HUES6 (cell line): ENCODE results near the gene RHOC.
"Not testable (repeated sequence)": the region's sequence is repeated elsewhere in the genome, so short reads cannot be mapped to it uniquely, and the experiment has no call there.

ENCODE experiments used
- H3K27ac ChIP-seq: 2 replicates; pipeline ENCODE4 v1.7.0; 2013; ENCODE audit warnings: low read depth, mild to moderate bottlenecking, low read length, inconsistent platforms
- H3K27me3 ChIP-seq: 2 replicates; pipeline ENCODE4 v1.6.1; 2013; ENCODE audit warnings: low read length; ENCODE audit not compliant: control insufficient read depth, insufficient read depth
- H3K36me3 ChIP-seq: 2 replicates; pipeline ENCODE4 v1.6.1; 2013; ENCODE audit warnings: low read length; ENCODE audit not compliant: control insufficient read depth, insufficient read depth
- H3K4me1 ChIP-seq: 2 replicates; pipeline ENCODE4 v1.6.1; 2013; ENCODE audit warnings: low read length; ENCODE audit not compliant: control insufficient read depth, insufficient read depth
- H3K4me3 ChIP-seq: 2 replicates; pipeline ENCODE4 v1.5.1; 2013; ENCODE audit warnings: low read depth, low read length
- H3K9ac ChIP-seq: one replicate; pipeline ENCODE4 v1.6.1; 2013; ENCODE audit warnings: mild to moderate bottlenecking, low read length
- H3K9me3 ChIP-seq: 2 replicates; pipeline ENCODE4 v1.6.1; 2013; ENCODE audit warnings: low read depth, low read length; ENCODE audit not compliant: control insufficient read depth, insufficient read depth

Gene RHOC

DNA sequence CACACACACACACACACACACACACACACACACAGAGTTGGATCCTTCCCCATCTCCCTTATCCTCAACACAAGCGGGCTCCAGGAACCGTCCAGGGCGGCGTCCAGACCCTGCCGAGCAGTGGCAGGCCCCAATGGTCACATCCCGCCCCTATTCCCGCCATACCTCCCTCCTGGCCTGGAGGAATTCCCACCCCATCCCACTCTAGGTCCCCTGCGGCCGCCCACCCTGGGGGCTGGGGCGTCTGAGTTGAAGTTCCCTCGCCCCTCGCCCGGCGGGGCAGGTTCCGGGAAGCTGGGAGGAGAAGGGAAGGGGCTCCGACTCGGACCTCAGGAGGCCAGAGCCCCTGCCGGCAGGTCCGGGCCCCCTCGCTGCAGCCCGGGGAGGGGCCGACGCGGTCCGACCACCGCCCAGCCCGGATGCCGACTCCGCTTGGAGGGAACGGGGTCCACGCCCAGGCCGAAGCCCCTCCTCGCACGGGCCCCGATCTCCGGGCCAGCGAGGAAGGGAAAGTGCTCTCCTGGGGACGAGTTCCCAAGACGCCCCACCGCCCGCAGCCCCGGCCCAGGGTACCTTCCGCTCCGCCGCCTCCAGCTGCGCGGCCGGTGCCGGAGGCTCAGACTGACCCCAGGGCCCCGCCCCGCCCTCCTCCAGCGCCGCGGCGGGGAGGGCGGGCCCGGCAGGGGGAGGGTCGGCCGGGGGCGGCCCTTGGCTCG is at the start of gene RHOC:
RHOC (minus strand) TSS at position 623 of the 716 bp plus-strand sequence. CDS start 3,328 bp downstream, outside the sequence.
- Histone ChIP-seq H3K36me3 (peaks cover 13% of the 10 kb centered on the region), H3K9me3 (no peaks in the 10 kb centered on the region), H3K4me3 (peak within 1 kb of the TSS; percentile 88), H3K4me1 (peaks cover 52% of the 10 kb centered on the region), H3K27ac (peak within 1 kb of the TSS; percentile 66; the same call in 1 of the 2 replicates), H3K9ac (peak within 1 kb of the TSS; percentile 87), H3K27me3 (peaks cover 53% of the 10 kb centered on the region)

DNA sequence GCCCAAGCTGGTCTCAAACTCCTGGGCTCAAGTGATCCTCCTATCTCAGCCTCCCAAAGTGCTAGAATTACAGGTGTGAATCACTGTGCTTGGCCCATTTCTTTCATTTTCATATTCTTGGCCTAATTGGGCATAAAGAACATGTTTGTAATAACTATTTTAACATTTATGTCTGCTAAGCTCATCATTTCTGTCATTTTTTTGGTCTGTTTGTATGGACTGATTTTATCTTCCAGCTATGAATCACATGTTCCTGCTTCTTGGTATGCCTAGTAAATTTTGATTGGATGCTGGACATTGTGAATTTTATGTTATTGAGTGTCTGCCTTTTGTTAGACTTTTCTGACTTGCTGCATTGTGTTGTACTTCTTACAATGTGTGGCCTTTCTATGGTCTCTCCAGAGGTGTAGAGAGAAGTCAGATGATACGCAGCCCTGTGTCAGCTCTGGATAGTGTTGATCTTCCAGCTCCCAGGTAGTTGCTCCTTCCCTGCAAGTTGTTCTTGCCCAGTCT is 47.2 kb upstream of the RHOC start:
- no peak overlapping the region for H3K4me3 ChIP-seq
- no peaks in the 10 kb centered on the region for H3K9me3 ChIP-seq
- no peaks in the 10 kb centered on the region for H3K36me3 ChIP-seq
- H3K27ac ChIP-seq = no peak overlapping the region
- no peak overlapping the region for H3K9ac ChIP-seq
- H3K27me3 ChIP-seq = no peaks in the 10 kb centered on the region
- H3K4me1 ChIP-seq = peaks cover 10% of the 10 kb centered on the region

DNA sequence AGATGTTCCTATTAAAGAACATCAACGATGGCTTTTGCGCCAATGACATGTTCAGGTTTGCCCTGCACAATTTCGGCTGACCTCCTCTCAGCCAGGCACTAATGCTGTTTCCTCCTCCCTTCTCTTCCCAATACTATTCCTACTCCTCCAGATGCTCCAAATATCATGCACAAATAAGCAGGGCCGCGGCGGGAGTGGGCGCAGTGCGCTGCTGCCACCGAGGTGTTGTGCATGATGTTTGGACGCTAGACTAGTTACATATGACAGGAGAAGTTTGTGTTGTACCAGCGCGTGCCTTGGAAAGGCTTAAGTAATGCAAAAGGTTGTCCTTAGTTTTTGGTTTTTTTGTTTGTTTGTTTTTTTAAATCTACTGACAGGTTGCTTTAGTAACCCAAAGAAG is 41.5 kb upstream of the RHOC start:
- Histone ChIP-seq H3K4me1 (no peaks in the 10 kb centered on the region), H3K27ac (no peak overlapping the region), H3K9me3 (no peaks in the 10 kb centered on the region), H3K9ac (no peak overlapping the region), H3K36me3 (no peaks in the 10 kb centered on the region), H3K4me3 (no peak overlapping the region), H3K27me3 (peaks cover 22% of the 10 kb centered on the region)

DNA sequence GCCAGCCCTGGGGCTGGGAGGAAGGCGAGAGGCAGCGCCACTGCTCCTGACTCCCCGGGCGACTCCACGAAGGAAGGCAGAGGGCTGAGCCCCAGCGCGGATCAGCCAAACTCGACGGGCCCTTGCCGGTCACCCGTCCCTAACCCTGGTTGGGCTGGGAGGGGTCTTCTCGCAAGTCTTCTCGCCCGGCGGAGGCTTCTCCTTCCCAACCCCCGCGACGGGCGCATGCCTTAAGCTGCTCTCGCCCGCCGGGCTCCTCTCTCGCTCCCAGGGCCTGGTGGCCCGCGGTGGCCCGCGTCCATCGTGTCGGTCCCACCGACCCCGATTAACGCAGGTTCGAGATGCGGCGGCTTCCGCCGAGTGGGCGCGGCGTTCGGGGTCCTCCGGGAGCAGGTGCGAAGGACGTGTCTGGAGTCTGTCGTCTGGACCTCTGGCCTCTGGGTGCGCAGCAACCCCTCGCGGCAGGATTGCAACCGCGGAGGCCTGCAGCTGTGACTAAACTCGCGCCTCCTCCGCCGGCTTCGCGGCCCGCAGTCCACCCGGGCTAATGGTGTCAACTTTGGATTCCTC is 37.2 kb upstream of the RHOC start:
- H3K9ac ChIP-seq = no peak overlapping the region
- H3K27ac ChIP-seq = no peak overlapping the region
- H3K4me3 ChIP-seq = peak overlapping the region; percentile 61
- H3K27me3 ChIP-seq = peaks cover 47% of the 10 kb centered on the region
- H3K9me3 ChIP-seq = no peaks in the 10 kb centered on the region
- H3K36me3 ChIP-seq = no peaks in the 10 kb centered on the region
- no peaks in the 10 kb centered on the region for H3K4me1 ChIP-seq

DNA sequence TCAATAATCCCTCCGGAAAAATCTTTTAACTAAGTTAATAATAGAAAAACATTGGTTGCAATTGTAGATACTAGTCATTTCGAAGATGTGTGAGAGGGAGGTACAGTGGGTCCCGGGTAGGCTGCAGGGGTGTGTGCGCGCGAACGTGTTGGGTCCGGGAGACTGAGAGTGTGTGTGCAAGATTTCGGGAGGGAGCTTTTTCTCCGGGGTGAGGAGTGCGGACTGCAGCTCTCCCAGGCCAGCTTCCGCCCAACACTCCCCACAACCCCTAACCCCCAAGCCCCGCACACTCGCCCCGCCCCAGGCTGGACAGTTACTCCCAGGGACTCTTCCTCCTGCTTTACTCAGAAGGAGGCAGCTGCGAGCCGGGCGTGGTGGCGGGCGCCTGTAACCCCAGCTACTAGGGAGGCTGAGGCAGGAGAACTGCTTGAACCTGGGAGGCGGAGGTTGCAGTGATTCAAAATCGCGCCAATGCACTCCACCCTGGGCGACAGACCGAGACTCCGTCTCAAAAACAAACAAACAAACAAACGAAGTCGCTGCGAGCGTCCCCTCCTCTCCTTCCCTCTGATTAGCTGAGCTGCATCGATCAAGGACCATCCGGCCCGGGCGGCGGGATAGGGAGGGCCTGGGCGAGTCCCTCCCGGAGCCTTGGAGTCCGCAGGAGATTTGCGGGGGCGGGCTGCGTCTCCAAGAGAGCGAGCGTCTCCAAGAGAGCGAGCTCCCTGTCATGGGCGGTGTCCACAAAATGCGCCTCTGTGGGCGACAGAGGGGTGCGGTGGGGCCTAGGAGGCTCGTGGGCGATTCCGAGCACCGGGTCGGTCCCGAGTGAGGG is 36.5 kb upstream of the RHOC start:
- H3K9ac ChIP-seq = no peak overlapping the region
- H3K27ac ChIP-seq = no peak overlapping the region
- H3K36me3 ChIP-seq = no peaks in the 10 kb centered on the region
- peak overlapping the region; percentile 61 for H3K4me3 ChIP-seq
- H3K9me3 ChIP-seq = no peaks in the 10 kb centered on the region
- peaks cover 47% of the 10 kb centered on the region for H3K27me3 ChIP-seq
- no peaks in the 10 kb centered on the region for H3K4me1 ChIP-seq

DNA sequence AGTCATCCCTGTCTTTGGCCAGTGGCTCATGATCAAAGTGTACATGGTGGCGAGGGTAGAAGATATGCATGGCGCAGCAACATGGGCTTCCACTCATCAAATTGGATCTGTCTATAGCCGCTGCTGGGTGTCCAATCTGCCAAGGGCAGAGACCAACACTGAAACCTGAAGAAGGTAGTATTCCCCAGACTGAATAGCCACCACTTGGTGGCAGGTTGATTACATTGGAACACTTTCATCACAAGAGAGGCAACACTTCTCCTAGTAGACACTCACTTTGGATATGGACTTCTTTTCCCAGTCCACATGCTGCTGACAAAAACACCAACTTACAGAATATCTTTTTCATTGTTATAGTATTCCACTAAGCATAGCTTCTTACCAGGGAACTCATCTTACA is 30.6 kb upstream of the RHOC start:
- H3K9me3 ChIP-seq = no peaks in the 10 kb centered on the region
- no peaks in the 10 kb centered on the region for H3K4me1 ChIP-seq
- H3K27ac ChIP-seq = no peak overlapping the region
- no peak overlapping the region for H3K4me3 ChIP-seq
- H3K9ac ChIP-seq = no peak overlapping the region
- H3K36me3 ChIP-seq = no peaks in the 10 kb centered on the region
- H3K27me3 ChIP-seq = peaks cover 18% of the 10 kb centered on the region

DNA sequence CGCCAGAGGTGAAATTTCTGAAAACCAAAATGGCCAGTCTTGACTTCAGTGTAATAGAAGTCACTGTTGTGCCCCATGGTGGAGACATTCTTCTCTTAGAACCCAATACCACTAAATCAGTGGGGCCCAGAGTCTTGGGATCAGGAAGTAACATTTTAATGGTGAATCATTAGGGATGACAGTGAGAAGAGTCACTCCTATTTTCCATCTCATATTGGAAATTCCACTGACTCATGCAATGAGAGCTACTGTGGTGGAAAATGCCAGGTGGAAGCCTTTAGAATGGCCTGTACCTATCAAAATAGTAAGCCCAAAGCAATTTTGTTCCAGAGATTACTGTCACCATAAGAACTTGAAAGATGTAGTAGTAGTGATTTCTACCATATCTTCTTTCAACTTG is 28.8 kb upstream of the RHOC start:
- Histone ChIP-seq H3K27ac (no peak overlapping the region), H3K27me3 (peaks cover 4% of the 10 kb centered on the region), H3K4me1 (no peaks in the 10 kb centered on the region), H3K36me3 (no peaks in the 10 kb centered on the region), H3K9ac (no peak overlapping the region), H3K9me3 (no peaks in the 10 kb centered on the region), H3K4me3 (no peak overlapping the region)

DNA sequence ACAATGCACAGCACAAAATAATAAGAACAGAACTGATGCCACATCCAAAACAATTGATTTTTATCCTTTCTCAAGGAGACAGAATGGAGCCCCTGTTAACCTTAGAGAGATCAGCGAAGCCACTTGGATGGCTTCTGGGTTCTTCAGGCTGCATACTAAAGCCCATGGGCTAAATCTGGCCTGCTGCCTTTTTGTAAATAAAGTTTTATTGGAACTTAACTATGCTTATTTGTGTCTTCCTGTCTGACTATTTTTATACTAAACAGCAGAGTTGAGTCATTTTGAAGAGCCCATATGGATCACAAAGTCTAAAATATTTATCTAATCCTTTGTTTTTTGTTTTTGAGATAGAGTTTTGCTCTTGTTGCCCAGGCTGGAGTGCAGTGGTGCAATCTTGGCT is 24.5 kb upstream of the RHOC start:
- no peaks in the 10 kb centered on the region for H3K4me1 ChIP-seq
- H3K9ac ChIP-seq = no peak overlapping the region
- no peak overlapping the region for H3K4me3 ChIP-seq
- H3K27ac ChIP-seq = no peak overlapping the region
- no peaks in the 10 kb centered on the region for H3K27me3 ChIP-seq
- 0 out of 2 replicates have a peak, but pooled peaks cover 3% of the 10 kb centered on the region for H3K9me3 ChIP-seq
- H3K36me3 ChIP-seq = no peaks in the 10 kb centered on the region

DNA sequence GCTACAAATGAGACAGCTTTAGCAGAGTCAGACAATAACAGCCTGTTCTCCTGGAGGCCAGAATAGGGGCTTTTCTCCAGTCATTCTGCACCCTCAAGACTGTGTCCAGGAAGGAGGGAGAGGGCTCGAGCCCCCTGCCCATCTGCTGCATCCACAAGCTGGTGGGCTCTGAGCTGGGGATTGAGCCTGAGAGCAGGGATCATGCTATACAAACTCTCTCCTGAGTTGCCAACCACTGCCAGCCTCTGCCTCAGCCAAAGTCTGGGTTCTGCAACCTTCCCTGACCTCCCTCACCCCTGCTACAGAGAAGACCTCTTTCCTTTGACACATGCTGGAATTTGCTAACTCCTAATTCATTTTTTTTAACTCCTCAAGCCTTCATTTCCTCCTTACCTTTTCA is 23.0 kb upstream of the RHOC start:
- H3K27ac ChIP-seq = no peak overlapping the region
- no peak overlapping the region for H3K4me3 ChIP-seq
- H3K36me3 ChIP-seq = no peaks in the 10 kb centered on the region
- H3K9me3 ChIP-seq = 0 out of 2 replicates have a peak, but pooled peaks cover 3% of the 10 kb centered on the region
- no peak overlapping the region for H3K9ac ChIP-seq
- no peaks in the 10 kb centered on the region for H3K27me3 ChIP-seq
- no peaks in the 10 kb centered on the region for H3K4me1 ChIP-seq

DNA sequence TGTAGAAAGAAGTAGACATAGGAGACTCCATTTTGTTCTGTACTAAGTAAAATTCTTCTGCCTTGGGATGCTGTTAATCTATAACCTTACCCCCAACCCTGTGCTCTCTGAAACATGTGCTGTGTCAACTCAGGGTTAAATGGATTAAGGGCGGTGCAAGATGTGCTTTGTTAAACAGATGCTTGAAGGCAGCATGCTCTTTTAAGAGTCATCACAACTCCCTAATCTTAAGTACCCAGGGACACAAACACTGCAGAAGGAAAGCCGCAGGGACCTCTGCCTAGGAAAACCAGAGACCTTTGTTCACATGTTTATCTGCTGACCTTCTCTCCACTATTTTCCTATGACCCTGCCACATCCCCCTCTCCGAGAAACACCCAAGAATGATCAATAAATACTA is 22.1 kb upstream of the RHOC start:
- not testable (repeated sequence) for H3K4me3 ChIP-seq, H3K27me3 ChIP-seq, H3K4me1 ChIP-seq, H3K9ac ChIP-seq, H3K36me3 ChIP-seq, H3K27ac ChIP-seq, H3K9me3 ChIP-seq
